GM19240 (cell line): ENCODE data around the gene ACOT8.
"Not testable (repeated sequence)": the region's sequence is repeated elsewhere in the genome, so short reads cannot be mapped to it uniquely, and the experiment has no call there.

Experiments used
- DNase-seq: peaks from one replicate; pipeline ENCODE4 v3.0.0; 2011; ENCODE audit warnings: low spot score; ENCODE audit not compliant: insufficient read length

Gene ACOT8

GRCh38 chr20:45887346-45887715 lies 30.1 kb upstream of the ACOT8 start, which contains the start of gene SPATA25:
Gene SPATA25 (minus strand): TSS chr20:45887622. CDS start chr20:45887590, 32 bp downstream.
- DNase-seq: no peak

- DNase-seq: no peak
Observed at GRCh38 chr20:45886590-45887345, 29.6 kb upstream of the ACOT8 start.

GRCh38 chr20:45883100-45883469 lies 25.9 kb upstream of the ACOT8 start:
- no peak for DNase-seq

- no peak for DNase-seq
Observed at GRCh38 chr20:45882469-45883099, 25.4 kb upstream of the ACOT8 start.

GRCh38 chr20:45880988-45881788 lies 24.0 kb upstream of the ACOT8 start, which contains the start of gene ZSWIM1:
Gene ZSWIM1 (plus strand): TSS chr20:45881227. CDS start chr20:45882593, 1,366 bp downstream.
- DNase-seq: peak; percentile 97

GRCh38 chr20:45878076-45878761 lies 21.0 kb upstream of the ACOT8 start:
- no peak for DNase-seq

GRCh38 chr20:45874576-45874975 lies 17.4 kb upstream of the ACOT8 start:
- DNase-seq: no peak

- not testable (repeated sequence) for DNase-seq
Observed at GRCh38 chr20:45874104-45874481, 16.9 kb upstream of the ACOT8 start.

GRCh38 chr20:45873409-45874103 lies 16.4 kb upstream of the ACOT8 start:
- no peak for DNase-seq

- no peak for DNase-seq
Observed at GRCh38 chr20:45872626-45873025, 15.4 kb upstream of the ACOT8 start.

- no peak for DNase-seq
Observed at GRCh38 chr20:45867819-45868176, 10.6 kb upstream of the ACOT8 start.

GRCh38 chr20:45867136-45867818 lies 10.1 kb upstream of the ACOT8 start:
- DNase-seq: no peak

GRCh38 chr20:45866454-45866853 lies 9.3 kb upstream of the ACOT8 start:
- no peak for DNase-seq

GRCh38 chr20:45863543-45864470 lies 6.6 kb upstream of the ACOT8 start:
- DNase-seq: no peak

- DNase-seq: no peak
Observed at GRCh38 chr20:45861221-45862075, 4.3 kb upstream of the ACOT8 start.

GRCh38 chr20:45860560-45861220 lies 3.5 kb upstream of the ACOT8 start:
- DNase-seq: no peak

- DNase-seq: no peak
Observed at GRCh38 chr20:45859916-45860315, 2.7 kb upstream of the ACOT8 start.

GRCh38 chr20:45857882-45858216 lies 657 bp upstream of the ACOT8 start:
- DNase-seq: peak; percentile 62
